Endothelial cell (in vitro differentiated cells): Measurements from ENCODE around the gene CEP41. TPM values are rescaled to one million over a fixed set of nuclear protein-coding genes. Genes with fewer than 3 reads are reported as not detected.

ENCODE experiments used
- DNase-seq: peaks from one replicate; pipeline ENCODE4 v3.0.0; 2021; ENCODE audit warnings: low spot score
- H3K27ac Mint-ChIP-seq: one replicate; pipeline ENCODE4 v1.8.0; 2021; ENCODE audit warnings: mixed read lengths, inconsistent platforms; ENCODE audit not compliant: unreplicated experiment
- H3K27me3 Mint-ChIP-seq: one replicate; pipeline ENCODE4 v1.8.0; 2021; ENCODE audit warnings: mild to moderate bottlenecking, moderate library complexity, mixed read lengths, inconsistent platforms; ENCODE audit not compliant: unreplicated experiment
- H3K36me3 Mint-ChIP-seq: one replicate; pipeline ENCODE4 v1.8.0; 2021; ENCODE audit warnings: mild to moderate bottlenecking, low read depth, mixed read lengths, inconsistent platforms; ENCODE audit not compliant: unreplicated experiment
- H3K4me1 Mint-ChIP-seq: one replicate; pipeline ENCODE4 v1.8.0; 2021; ENCODE audit warnings: mild to moderate bottlenecking, mixed read lengths, inconsistent platforms; ENCODE audit not compliant: unreplicated experiment
- H3K4me3 Mint-ChIP-seq: one replicate; pipeline ENCODE4 v1.8.0; 2021; ENCODE audit warnings: mild to moderate bottlenecking, mixed read lengths, inconsistent platforms; ENCODE audit not compliant: unreplicated experiment
- H3K9me3 Mint-ChIP-seq: one replicate; pipeline ENCODE4 v1.8.0; 2021; ENCODE audit warnings: mixed read lengths, inconsistent platforms; ENCODE audit not compliant: unreplicated experiment
- total RNA-seq: library from RNA; stranded (reverse); fragmentation: NEBNext Ultra II Directional; extraction: Animal tissue kit (Norgen Biotek cat#: 25700); gene quantifications from one replicate; pipeline ENCODE4 v1.2.1, GENCODE V29; 2021; ENCODE audit not compliant: unreplicated experiment
- TF ChIP-seq, protein P1 (sequence below): fragments of 200-600 bp; sonication (generic); IDR thresholded peaks from one replicate; pipeline ENCODE4 v1.5.0; 2021; ENCODE audit warnings: antibody characterized with exemption; ENCODE audit not compliant: unreplicated experiment

The CEP41 gene
- total RNA-seq, 1 donor from 2014 or later: 14.3 TPM

DNA sequence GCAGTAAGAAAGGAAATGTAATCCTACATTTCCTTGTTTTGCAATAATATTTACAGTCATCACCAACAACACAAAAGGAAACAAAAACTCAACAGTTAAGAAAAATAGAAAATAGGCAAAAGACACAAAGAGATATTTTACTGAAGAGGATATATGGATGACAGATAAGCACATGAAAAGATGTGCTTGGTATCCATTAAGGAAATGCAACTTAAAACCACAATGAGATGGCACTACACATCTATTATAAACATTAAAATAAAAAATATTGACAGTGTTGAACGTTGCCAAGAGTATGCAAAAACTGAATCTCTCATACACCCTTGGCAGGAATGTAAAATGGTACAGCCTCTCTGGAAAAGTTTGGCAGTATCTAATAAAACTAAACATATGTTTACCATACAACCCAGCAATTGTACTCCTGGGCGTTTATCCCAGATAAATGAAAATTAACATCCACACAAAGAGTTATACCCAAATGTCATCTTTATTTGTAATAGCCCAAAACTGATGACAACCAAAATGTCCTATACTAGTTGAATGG is 5.4 kb downstream of the CEP41 start:
- Mint-ChIP-seq H3K4me1 (peaks cover 15% of the 10 kb centered on the region), H3K9me3 (no peaks in the 10 kb centered on the region), H3K4me3 (no peak overlapping the region), H3K27me3 (peaks cover 2% of the 10 kb centered on the region), H3K36me3 (no peaks in the 10 kb centered on the region), H3K27ac (peak overlapping the region; percentile 53)
- DNase-seq: no peak
- TF ChIP-seq, protein P1, sequence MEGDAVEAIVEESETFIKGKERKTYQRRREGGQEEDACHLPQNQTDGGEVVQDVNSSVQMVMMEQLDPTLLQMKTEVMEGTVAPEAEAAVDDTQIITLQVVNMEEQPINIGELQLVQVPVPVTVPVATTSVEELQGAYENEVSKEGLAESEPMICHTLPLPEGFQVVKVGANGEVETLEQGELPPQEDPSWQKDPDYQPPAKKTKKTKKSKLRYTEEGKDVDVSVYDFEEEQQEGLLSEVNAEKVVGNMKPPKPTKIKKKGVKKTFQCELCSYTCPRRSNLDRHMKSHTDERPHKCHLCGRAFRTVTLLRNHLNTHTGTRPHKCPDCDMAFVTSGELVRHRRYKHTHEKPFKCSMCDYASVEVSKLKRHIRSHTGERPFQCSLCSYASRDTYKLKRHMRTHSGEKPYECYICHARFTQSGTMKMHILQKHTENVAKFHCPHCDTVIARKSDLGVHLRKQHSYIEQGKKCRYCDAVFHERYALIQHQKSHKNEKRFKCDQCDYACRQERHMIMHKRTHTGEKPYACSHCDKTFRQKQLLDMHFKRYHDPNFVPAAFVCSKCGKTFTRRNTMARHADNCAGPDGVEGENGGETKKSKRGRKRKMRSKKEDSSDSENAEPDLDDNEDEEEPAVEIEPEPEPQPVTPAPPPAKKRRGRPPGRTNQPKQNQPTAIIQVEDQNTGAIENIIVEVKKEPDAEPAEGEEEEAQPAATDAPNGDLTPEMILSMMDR: no peak

DNA sequence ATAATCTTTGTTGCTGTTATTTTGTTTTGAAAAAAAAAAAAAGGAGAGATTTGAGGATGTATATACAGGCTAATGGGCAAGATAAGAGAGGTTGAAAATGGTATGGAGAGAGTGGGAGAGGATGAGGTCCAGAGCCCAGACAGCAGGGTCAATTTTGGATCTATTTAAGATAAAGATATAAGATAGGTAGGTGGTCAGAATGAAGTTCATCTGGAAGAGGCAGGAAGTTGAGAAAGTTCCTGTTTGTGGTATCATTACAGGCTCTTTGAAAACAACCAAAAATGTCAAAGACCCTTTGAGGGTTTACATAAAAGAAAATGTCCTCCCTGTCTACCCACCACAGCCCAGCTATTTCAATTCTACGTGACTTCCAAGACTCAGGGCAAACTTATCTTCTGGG is 7.5 kb downstream of the CEP41 start:
- H3K9me3 Mint-ChIP-seq: no peaks in the 10 kb centered on the region

DNA sequence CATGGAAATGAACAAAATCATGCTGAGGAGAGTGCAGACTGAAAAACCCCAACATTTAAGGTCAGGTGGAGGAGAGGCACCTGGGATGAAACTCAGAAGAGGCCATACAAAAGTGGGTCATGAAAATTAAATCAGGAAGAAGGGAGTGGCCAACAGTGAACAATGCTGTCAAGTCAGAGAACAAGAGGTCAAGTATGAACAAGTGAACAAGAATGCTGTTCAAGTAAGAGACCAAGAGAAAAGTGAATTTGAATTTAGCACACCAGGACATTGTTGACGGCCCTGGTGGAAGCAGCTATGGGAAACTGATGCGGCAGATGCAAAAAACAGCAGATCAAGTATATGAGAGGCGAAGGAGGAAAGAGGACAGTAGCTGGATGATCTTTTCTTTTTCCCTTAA is 7.9 kb downstream of the CEP41 start:
- Mint-ChIP-seq H3K27ac (no peak overlapping the region), H3K9me3 (no peaks in the 10 kb centered on the region), H3K4me1 (peaks cover 8% of the 10 kb centered on the region), H3K27me3 (no peaks in the 10 kb centered on the region), H3K4me3 (no peak overlapping the region), H3K36me3 (no peaks in the 10 kb centered on the region)
- TF ChIP-seq, protein P1: no peak
- DNase-seq: no peak

More for the DNA sequence above, 7.5 kb downstream of the CEP41 start:
- Mint-ChIP-seq H3K36me3 (no peaks in the 10 kb centered on the region), H3K4me1 (peaks cover 8% of the 10 kb centered on the region), H3K27me3 (no peaks in the 10 kb centered on the region), H3K27ac (no peak overlapping the region), H3K4me3 (no peak overlapping the region)
- DNase-seq: no peak
- TF ChIP-seq, protein P1: no peak

DNA sequence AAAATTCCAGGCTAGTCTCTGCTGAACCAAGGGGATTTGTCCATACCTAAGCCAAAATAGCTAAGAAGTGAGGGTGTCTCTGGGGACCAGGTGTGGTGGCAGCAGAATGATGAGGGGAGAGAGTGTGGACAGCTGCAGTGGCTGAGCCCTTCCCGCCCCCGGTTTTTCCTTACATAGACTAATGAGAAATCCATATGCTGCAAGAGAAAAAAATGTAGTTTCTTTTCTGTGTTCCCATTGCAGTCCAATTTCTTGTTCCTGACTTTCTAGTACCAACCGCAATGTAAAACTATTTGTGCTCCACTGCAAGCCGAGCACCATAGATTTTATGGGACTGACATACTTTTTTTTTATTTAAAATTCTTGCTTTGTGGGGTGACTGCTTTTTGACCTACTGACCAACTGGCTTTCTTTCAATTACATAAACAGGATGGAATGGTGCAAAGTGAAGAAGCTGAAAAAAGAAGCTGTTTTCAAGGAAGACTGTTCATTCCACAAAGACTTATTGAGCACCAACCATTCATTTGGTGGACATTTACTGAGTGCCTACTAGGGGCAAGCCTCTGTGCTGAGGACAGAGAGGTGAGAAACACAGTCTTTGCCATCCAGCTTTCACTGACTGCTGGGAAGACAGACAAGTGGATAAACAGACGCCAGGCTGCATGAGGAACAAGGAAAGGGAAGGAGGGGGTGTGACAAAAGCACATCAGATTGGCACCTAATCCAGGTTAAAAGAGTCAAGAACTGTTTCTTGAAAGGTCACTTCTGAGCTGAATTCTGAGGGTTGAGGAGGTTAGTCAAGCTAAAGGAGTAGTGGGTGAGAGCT is 9.8 kb downstream of the CEP41 start:
- no peak overlapping the region for H3K4me3 Mint-ChIP-seq
- no peaks in the 10 kb centered on the region for H3K36me3 Mint-ChIP-seq
- H3K4me1 Mint-ChIP-seq: peaks cover 8% of the 10 kb centered on the region
- no peaks in the 10 kb centered on the region for H3K9me3 Mint-ChIP-seq
- no peak for DNase-seq
- no peak overlapping the region for H3K27ac Mint-ChIP-seq
- TF ChIP-seq, protein P1: no peak
- H3K27me3 Mint-ChIP-seq: no peaks in the 10 kb centered on the region

DNA sequence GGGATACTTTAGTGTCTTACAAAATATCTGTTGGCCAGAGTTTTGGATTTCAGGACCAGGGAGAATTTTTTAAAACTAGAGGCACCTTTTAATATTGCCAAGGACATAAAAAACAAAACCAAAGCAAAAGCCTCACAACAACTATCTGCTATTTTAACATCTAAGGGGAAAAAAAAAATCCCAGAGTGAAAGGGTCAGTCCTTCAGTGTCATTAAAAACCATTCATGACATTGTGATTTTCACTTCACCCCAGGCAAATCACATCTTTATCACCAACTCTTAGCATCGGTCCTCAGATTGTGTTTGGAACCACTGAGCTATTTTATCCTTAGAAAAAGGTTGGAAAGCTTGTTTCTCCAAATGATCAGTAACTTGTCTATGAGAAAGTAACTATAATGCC is 10.7 kb downstream of the CEP41 start:
- H3K36me3 Mint-ChIP-seq: no peaks in the 10 kb centered on the region
- no peak overlapping the region for H3K27ac Mint-ChIP-seq
- no peaks in the 10 kb centered on the region for H3K27me3 Mint-ChIP-seq
- H3K4me1 Mint-ChIP-seq: peaks cover 6% of the 10 kb centered on the region
- TF ChIP-seq, protein P1: no peak
- H3K9me3 Mint-ChIP-seq: no peaks in the 10 kb centered on the region
- no peak overlapping the region for H3K4me3 Mint-ChIP-seq
- DNase-seq: no peak
